Ureter (tissue), 1 donor: ENCODE results near the gene KCNK2. TPM values are rescaled to one million over a fixed set of nuclear protein-coding genes. Genes with fewer than 3 reads are reported as not detected.

Source experiments
- DNase-seq: peaks from one replicate; pipeline ENCODE4 v3.0.0-alpha.2; 2020; ENCODE audit warnings: low spot score
- total RNA-seq: library from RNA; stranded (reverse); gene quantifications from one replicate; pipeline ENCODE4 v1.2.4, GENCODE V29; 2023
- donor health status: DM: yes; HTN: yes; CAD: no.

KCNK2 gene
- total RNA-seq, 1 donor from 2014 or later = 7.2 TPM

GRCh38 chr1:215095524-215095923 lies 13.0 kb downstream of the KCNK2 start:
- DNase-seq = no peak

GRCh38 chr1:215101511-215101910 lies 19.0 kb downstream of the KCNK2 start:
- DNase-seq = no peak

- DNase-seq = no peak
These were observed 21.7 kb downstream of the KCNK2 start for GRCh38 chr1:215104283-215104682.

GRCh38 chr1:215106067-215106466 lies 23.5 kb downstream of the KCNK2 start:
- no peak for DNase-seq

- DNase-seq = no peak
These were observed 26.6 kb downstream of the KCNK2 start for GRCh38 chr1:215109171-215109570.

- no peak for DNase-seq
These were observed 29.4 kb downstream of the KCNK2 start for GRCh38 chr1:215111916-215112315.

- no peak for DNase-seq
These were observed 31.2 kb downstream of the KCNK2 start for GRCh38 chr1:215113776-215114153.

- DNase-seq = no peak
These were observed 31.8 kb downstream of the KCNK2 start for GRCh38 chr1:215114154-215114933.

GRCh38 chr1:215115760-215116159 lies 33.2 kb downstream of the KCNK2 start:
- no peak for DNase-seq

- DNase-seq = no peak
These were observed 35.5 kb downstream of the KCNK2 start for GRCh38 chr1:215118081-215118480.

GRCh38 chr1:215119056-215119455 lies 36.5 kb downstream of the KCNK2 start:
- DNase-seq = no peak

GRCh38 chr1:215119719-215120365 lies 37.3 kb downstream of the KCNK2 start:
- DNase-seq = no peak

GRCh38 chr1:215128504-215128903 lies 46.0 kb downstream of the KCNK2 start:
- no peak for DNase-seq

- no peak for DNase-seq
These were observed 48.8 kb downstream of the KCNK2 start for GRCh38 chr1:215131291-215131690.

GRCh38 chr1:215132156-215132555 lies 49.6 kb downstream of the KCNK2 start:
- no peak for DNase-seq

GRCh38 chr1:215133532-215133931 lies 51.0 kb downstream of the KCNK2 start:
- DNase-seq = no peak

- DNase-seq = no peak
These were observed 55.4 kb downstream of the KCNK2 start for GRCh38 chr1:215137985-215138384.

- DNase-seq = no peak
These were observed 57.6 kb downstream of the KCNK2 start for GRCh38 chr1:215140135-215140534.

- DNase-seq = no peak
These were observed 58.9 kb downstream of the KCNK2 start for GRCh38 chr1:215141460-215141859.

GRCh38 chr1:215143497-215143896 lies 61.0 kb downstream of the KCNK2 start:
- DNase-seq = no peak

GRCh38 chr1:215146240-215146975 lies 63.9 kb downstream of the KCNK2 start:
- DNase-seq = no peak

GRCh38 chr1:215147024-215147423 lies 64.5 kb downstream of the KCNK2 start:
- no peak for DNase-seq
